ENCODE data around the gene EIF1AD. TPM values are rescaled to one million over a fixed set of nuclear protein-coding genes. Genes with fewer than 3 reads are reported as not detected.

Gene EIF1AD
- total RNA-seq, 1 donor from 2014 or later = 22.2 TPM

GRCh38 chr11:65964906-65965305, 37.1 kb downstream of the EIF1AD start:
- H4K20me1 ChIP-seq (ENCODE audit: low read depth) = peaks cover 18% of the 10 kb centered on the region
- peaks cover 30% of the 10 kb centered on the region for H3K36me3 Mint-ChIP-seq
- peaks cover 31% of the 10 kb centered on the region for H3K79me2 ChIP-seq (ENCODE audit: low read depth)

GRCh38 chr11:65962141-65962564, 39.8 kb downstream of the EIF1AD start:
- Histone ChIP-seq H3K36me3 (no peaks in the 10 kb centered on the region), H3K4me3 (peak overlapping the region; percentile 93), H3K4me2 (peak overlapping the region; percentile 88), H3K9me3 (ENCODE audit: low read depth) (no peaks in the 10 kb centered on the region), H3K79me2 (ENCODE audit: low read depth) (peaks cover 31% of the 10 kb centered on the region), H3K27me3 (no peaks in the 10 kb centered on the region), H3K4me1 (peaks cover 9% of the 10 kb centered on the region), H3F3A (ENCODE audit: low read depth) (peaks cover 4% of the 10 kb centered on the region), H4K20me1 (ENCODE audit: low read depth) (peaks cover 18% of the 10 kb centered on the region), H2AFZ (replicated peaks) (no peak overlapping the region), H3K9ac (peak overlapping the region; percentile 87), H3K27ac (no peak overlapping the region)
- H3K27me3 Mint-ChIP-seq (ENCODE audit: insufficient read depth, low read depth) = peaks cover 4% of the 10 kb centered on the region
- no peak for DNase-seq (ENCODE audit: low spot score)
- H3K4me3 Mint-ChIP-seq = peak overlapping the region; percentile 98
- TF ChIP-seq EZH2 (IDR thresholded peaks at IDR 0.05) (no peak), CTCF (IDR thresholded peaks at IDR 0.05) (no peak), EZH2phosphoT487 (IDR thresholded peaks at IDR 0.05) (no peak)
- H3K36me3 Mint-ChIP-seq = peaks cover 19% of the 10 kb centered on the region
- H3K9me3 Mint-ChIP-seq = no peaks in the 10 kb centered on the region
- peaks cover 24% of the 10 kb centered on the region for H3K4me1 Mint-ChIP-seq
- peak overlapping the region; percentile 3 for H3K27ac Mint-ChIP-seq

More at GRCh38 chr11:65964906-65965305, 37.1 kb downstream of the EIF1AD start:
- peak overlapping the region; percentile 98 for H3K4me3 Mint-ChIP-seq
- no peaks in the 10 kb centered on the region for H3K36me3 ChIP-seq
- H3K9me3 Mint-ChIP-seq = no peaks in the 10 kb centered on the region
- H3F3A ChIP-seq (ENCODE audit: low read depth) = peaks cover 4% of the 10 kb centered on the region
- H3K27me3 ChIP-seq = no peaks in the 10 kb centered on the region
- no peak overlapping the region for H3K4me2 ChIP-seq
- H3K27me3 Mint-ChIP-seq (ENCODE audit: insufficient read depth, low read depth) = peaks cover 4% of the 10 kb centered on the region
- TF ChIP-seq EZH2phosphoT487 (IDR thresholded peaks at IDR 0.05) = no peak
- TF ChIP-seq CTCF (IDR thresholded peaks at IDR 0.05) = no peak
- TF ChIP-seq EZH2 (IDR thresholded peaks at IDR 0.05) = no peak
- H3K9me3 ChIP-seq (ENCODE audit: low read depth) = no peaks in the 10 kb centered on the region
- peaks cover 25% of the 10 kb centered on the region for H3K4me1 Mint-ChIP-seq
- H3K4me3 ChIP-seq = no peak overlapping the region
- no peak overlapping the region for H3K27ac ChIP-seq
- DNase-seq (ENCODE audit: low spot score) = no peak
- no peak overlapping the region for H2AFZ ChIP-seq (replicated peaks)
- H3K9ac ChIP-seq = no peak overlapping the region
- peaks cover 9% of the 10 kb centered on the region for H3K4me1 ChIP-seq
- no peak overlapping the region for H3K27ac Mint-ChIP-seq

- peaks cover 4% of the 10 kb centered on the region for H3F3A ChIP-seq (ENCODE audit: low read depth)
- peak within 1 kb of the TSS; percentile 73 for H3K27ac ChIP-seq
- H3K4me3 Mint-ChIP-seq = peak within 1 kb of the TSS; percentile 98
- peak within 1 kb of the TSS; percentile 78 for H2AFZ ChIP-seq (replicated peaks)
- peaks cover 6% of the 10 kb centered on the region for H3K27me3 Mint-ChIP-seq (ENCODE audit: insufficient read depth, low read depth)
- H3K9me3 ChIP-seq (ENCODE audit: low read depth) = no peaks in the 10 kb centered on the region
- H4K20me1 ChIP-seq (ENCODE audit: low read depth) = peaks cover 18% of the 10 kb centered on the region
- peak within 1 kb of the TSS; percentile 93 for H3K4me3 ChIP-seq
- H3K9me3 Mint-ChIP-seq = no peaks in the 10 kb centered on the region
- H3K4me1 Mint-ChIP-seq = peaks cover 24% of the 10 kb centered on the region
- peaks cover 18% of the 10 kb centered on the region for H3K36me3 Mint-ChIP-seq
- peaks cover 31% of the 10 kb centered on the region for H3K79me2 ChIP-seq (ENCODE audit: low read depth)
- peak within 1 kb of the TSS; percentile 99 for H3K27ac Mint-ChIP-seq
- peak within 1 kb of the TSS; percentile 87 for H3K9ac ChIP-seq
- H3K4me1 ChIP-seq = peaks cover 9% of the 10 kb centered on the region
- peak; percentile 99 for DNase-seq (ENCODE audit: low spot score)
- TF ChIP-seq EZH2phosphoT487 (IDR thresholded peaks at IDR 0.05) = no peak
- no peak for TF ChIP-seq EZH2 (IDR thresholded peaks at IDR 0.05)
- TF ChIP-seq CTCF (IDR thresholded peaks at IDR 0.05) = no peak
- peak within 1 kb of the TSS; percentile 88 for H3K4me2 ChIP-seq
- H3K36me3 ChIP-seq = no peaks in the 10 kb centered on the region
- no peaks in the 10 kb centered on the region for H3K27me3 ChIP-seq
These were observed 40.5 kb downstream of the EIF1AD start, which contains the start of gene SART1 for GRCh38 chr11:65961267-65962140. Gene SART1 (plus strand): TSS chr11:65961734. CDS start chr11:65961781, 47 bp downstream.
